DND-41 (cell line): ENCODE results near the gene NEXN.

Experiments used
- ATAC-seq: fragments of 200-7000 bp; cut with Tn5 transposase; 3 replicates; pipeline ENCODE4 v1.9.1; 2021; ENCODE audit warnings: low read depth; ENCODE audit not compliant: insufficient read depth
- DNase-seq: peaks from one replicate; pipeline ENCODE4 v3.0.0-alpha.2; 2020
- H2AFZ ChIP-seq: 2 replicates; pipeline ENCODE4 v1.6.0; 2012; ENCODE audit warnings: low read depth, low read length
- H3K27ac ChIP-seq: 2 replicates; pipeline ENCODE4 v1.5.1; 2012; ENCODE audit warnings: low read length, inconsistent platforms
- H3K27me3 ChIP-seq: fragments of 200-600 bp; sonication (generic); 2 replicates; pipeline ENCODE4 v1.6.0; 2012; ENCODE audit warnings: low read length, mild to moderate bottlenecking, inconsistent platforms; ENCODE audit not compliant: insufficient read depth, poor library complexity
- H3K36me3 ChIP-seq: 2 replicates; pipeline ENCODE4 v1.5.1; 2012; ENCODE audit warnings: low read length, inconsistent platforms; ENCODE audit not compliant: insufficient read depth
- H3K4me1 ChIP-seq: 2 replicates; pipeline ENCODE4 v1.5.1; 2012; ENCODE audit warnings: mild to moderate bottlenecking, low read length; ENCODE audit not compliant: insufficient read depth
- H3K4me2 ChIP-seq: 2 replicates; pipeline ENCODE4 v1.6.0; 2012; ENCODE audit warnings: mild to moderate bottlenecking, moderate library complexity, low read length, inconsistent platforms; ENCODE audit not compliant: insufficient read depth
- H3K4me3 ChIP-seq, 2 experiments: fragments of 200-600 bp in 1 of 2; shearing (Covaris generic) in 1 of 2; 2 replicates each; pipeline ENCODE4 v1.5.1; 2012 to 2016; ENCODE audit warnings: inconsistent platforms in 2 of 2, low read length in 2 of 2, mild to moderate bottlenecking in 2 of 2, low read depth in 1 of 2, moderate library complexity in 1 of 2
- H3K79me2 ChIP-seq: 2 replicates; pipeline ENCODE4 v1.6.0; 2012; ENCODE audit warnings: low read length, inconsistent platforms; ENCODE audit not compliant: insufficient read depth
- H3K9ac ChIP-seq: 2 replicates; pipeline ENCODE4 v1.6.0; 2012; ENCODE audit warnings: low read depth, mild to moderate bottlenecking, inconsistent platforms, low read length, moderate library complexity
- H3K9me3 ChIP-seq: 2 replicates; pipeline ENCODE4 v1.5.1; 2012; ENCODE audit warnings: low read length, moderate library complexity, mild to moderate bottlenecking, inconsistent platforms; ENCODE audit not compliant: insufficient read depth, severe bottlenecking
- H4K20me1 ChIP-seq: 2 replicates; pipeline ENCODE4 v1.6.0; 2012; ENCODE audit warnings: low read length; ENCODE audit not compliant: insufficient read depth
- CTCF ChIP-seq: IDR thresholded peaks from 2 replicates; pipeline ENCODE4 v1.5.1; 2012; ENCODE audit warnings: borderline replicate concordance, low read length, moderate library complexity, mild to moderate bottlenecking; ENCODE audit not compliant: poor library complexity, severe bottlenecking; ENCODE audit errors: extremely low read depth
- EZH2 ChIP-seq: IDR thresholded peaks from 3 replicates; pipeline ENCODE4 v1.6.1; 2012; ENCODE audit warnings: borderline replicate concordance, low read depth, mild to moderate bottlenecking, moderate library complexity, low read length, inconsistent platforms; ENCODE audit not compliant: severe bottlenecking

NEXN gene

GRCh38 chr1:77905603-77906002, 17.2 kb downstream of the NEXN start:
- Histone ChIP-seq H3K4me2 (no peak overlapping the region), H3K9me3 (no peaks in the 10 kb centered on the region), H3K27ac (no peak overlapping the region), H3K79me2 (no peaks in the 10 kb centered on the region), H3K36me3 (no peaks in the 10 kb centered on the region), H4K20me1 (no peaks in the 10 kb centered on the region), H2AFZ (no peak overlapping the region), H3K4me3 (no peak overlapping the region), H3K27me3 (no peaks in the 10 kb centered on the region), H3K4me1 (no peaks in the 10 kb centered on the region), H3K9ac (no peak overlapping the region)
- TF ChIP-seq EZH2 (no peak), CTCF (no peak)
- DNase-seq = no peak
- no peak for ATAC-seq

- H3K9me3 ChIP-seq = no peaks in the 10 kb centered on the region
- H3K36me3 ChIP-seq = no peaks in the 10 kb centered on the region
- H3K4me1 ChIP-seq = no peaks in the 10 kb centered on the region
- no peak overlapping the region for H3K9ac ChIP-seq
- no peaks in the 10 kb centered on the region for H3K79me2 ChIP-seq
- DNase-seq (no peak), ATAC-seq (no peak)
- H3K27ac ChIP-seq = no peak overlapping the region
- TF ChIP-seq EZH2 (no peak), CTCF (no peak)
- H4K20me1 ChIP-seq = no peaks in the 10 kb centered on the region
- H2AFZ ChIP-seq = no peak overlapping the region
- no peaks in the 10 kb centered on the region for H3K27me3 ChIP-seq
- H3K4me2 ChIP-seq = no peak overlapping the region
- H3K4me3 ChIP-seq = no peak overlapping the region
Measured at GRCh38 chr1:77906019-77906545, 17.7 kb downstream of the NEXN start.

- H3K4me3 ChIP-seq = no peak overlapping the region
- H3K9ac ChIP-seq = no peak overlapping the region
- no peak overlapping the region for H3K27ac ChIP-seq
Measured at GRCh38 chr1:77906624-77907023, 18.2 kb downstream of the NEXN start.

More at GRCh38 chr1:77906624-77907023, 18.2 kb downstream of the NEXN start:
- no peak for DNase-seq
- no peaks in the 10 kb centered on the region for H3K27me3 ChIP-seq
- no peaks in the 10 kb centered on the region for H3K36me3 ChIP-seq
- H3K79me2 ChIP-seq = no peaks in the 10 kb centered on the region
- TF ChIP-seq CTCF (no peak), EZH2 (no peak)
- no peaks in the 10 kb centered on the region for H4K20me1 ChIP-seq
- no peak overlapping the region for H3K4me2 ChIP-seq
- ATAC-seq = no peak
- no peaks in the 10 kb centered on the region for H3K4me1 ChIP-seq
- no peak overlapping the region for H2AFZ ChIP-seq
- no peaks in the 10 kb centered on the region for H3K9me3 ChIP-seq
